Cardiac septum (tissue), 1 donor: ENCODE data around the gene UBE2E2. TPM values are rescaled to one million over a fixed set of nuclear protein-coding genes. Genes with fewer than 3 reads are reported as not detected.

Source experiments
- DNase-seq: peaks from one replicate; pipeline ENCODE4 v3.0.0-alpha.2; 2020; ENCODE audit warnings: low spot score
- intact Hi-C: fragments of 100-400 bp; cut with DNase I; formaldehyde crosslinking; loops from one replicate; pipeline ENCODE4 v1.14.0; 2022
- total RNA-seq: library from RNA; stranded (reverse); fragmentation: NEBNext Ultra II Directional; extraction: Animal tissue kit (Norgen Biotek cat#: 25700); gene quantifications from one replicate; pipeline ENCODE4 v1.2.1, GENCODE V29; 2021
- donor health status: DM: no; HTN: no; CAD: no.

The UBE2E2 gene
- total RNA-seq, 1 donor from 2014 or later: 48.1 TPM

DNA sequence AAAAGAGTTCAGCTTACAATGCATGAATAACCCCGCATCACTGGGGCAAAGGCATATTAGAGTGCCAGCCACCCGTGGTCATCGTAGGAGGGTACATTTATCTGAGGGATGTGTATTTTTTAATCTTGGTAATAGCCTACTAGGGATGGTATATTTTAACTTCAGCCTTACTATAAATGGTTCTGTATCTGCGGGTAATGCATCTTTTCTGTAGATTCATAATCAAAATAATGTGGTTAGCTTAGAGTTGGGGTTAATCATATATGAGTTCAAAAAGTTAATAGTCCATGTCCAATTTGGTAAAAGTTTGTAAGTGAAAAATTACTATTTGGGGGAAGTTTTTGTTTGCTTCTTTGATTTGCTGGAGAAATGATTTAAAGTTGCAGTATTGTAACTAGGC, 339.0 kb downstream of the UBE2E2 start:
- intact Hi-C loops: no loop called here
- DNase-seq: no peak

DNA sequence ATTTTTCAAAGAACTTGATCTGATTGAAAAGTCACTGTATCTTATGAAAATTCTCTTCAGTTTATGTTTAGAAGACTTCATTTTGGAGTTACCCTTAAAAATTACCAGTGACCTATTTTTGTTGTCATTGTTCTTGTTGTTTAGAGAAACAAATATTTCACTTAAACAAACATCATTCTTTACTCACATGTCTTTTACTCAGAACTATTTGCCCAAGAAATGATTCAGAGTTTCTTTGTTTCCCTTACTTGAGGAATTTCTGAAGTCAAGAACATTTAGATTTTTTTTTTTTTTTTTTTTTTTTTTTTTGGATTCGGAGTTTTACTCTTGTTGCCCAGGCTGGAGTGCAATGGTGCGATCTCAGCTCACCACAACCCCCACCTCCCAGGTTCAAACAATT, 343.1 kb downstream of the UBE2E2 start:
- intact Hi-C loops: no loop called here
- DNase-seq: no peak

DNA sequence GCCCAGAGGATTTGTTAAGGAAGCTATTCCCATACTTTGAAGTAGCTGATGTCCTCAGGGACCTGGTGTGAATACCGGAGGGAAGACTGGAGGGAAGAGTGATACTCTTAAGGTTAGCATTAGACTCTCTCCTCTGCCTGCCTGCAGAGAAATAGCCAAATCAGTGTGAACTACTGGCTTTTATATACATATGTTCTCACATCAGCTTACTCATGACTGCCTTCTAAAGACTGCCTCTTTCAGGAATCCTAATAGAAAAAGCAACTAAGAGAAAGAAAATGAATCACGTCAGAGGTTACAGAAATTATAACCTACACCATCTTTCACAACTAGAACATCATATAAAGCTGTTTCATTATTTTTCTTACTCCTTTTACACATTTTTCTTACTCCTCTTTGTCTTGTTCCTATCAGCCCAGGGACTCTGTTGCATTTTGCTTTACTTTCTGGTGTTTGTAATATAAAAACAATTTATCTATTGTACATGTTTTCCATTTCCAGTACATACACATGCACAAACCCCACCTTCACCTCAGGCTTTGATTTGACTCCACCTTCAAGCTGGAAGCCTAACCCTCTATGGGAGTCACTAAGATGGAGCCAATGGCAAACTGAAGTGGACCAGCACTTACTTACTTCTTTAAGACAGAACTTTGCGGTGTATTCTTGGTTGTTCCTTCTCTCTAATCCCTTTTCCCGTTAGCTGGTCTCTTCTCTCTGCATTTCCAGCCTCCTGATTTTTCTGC, 345.0 kb downstream of the UBE2E2 start:
- intact Hi-C loops: no loop called here
- DNase-seq: no peak

DNA sequence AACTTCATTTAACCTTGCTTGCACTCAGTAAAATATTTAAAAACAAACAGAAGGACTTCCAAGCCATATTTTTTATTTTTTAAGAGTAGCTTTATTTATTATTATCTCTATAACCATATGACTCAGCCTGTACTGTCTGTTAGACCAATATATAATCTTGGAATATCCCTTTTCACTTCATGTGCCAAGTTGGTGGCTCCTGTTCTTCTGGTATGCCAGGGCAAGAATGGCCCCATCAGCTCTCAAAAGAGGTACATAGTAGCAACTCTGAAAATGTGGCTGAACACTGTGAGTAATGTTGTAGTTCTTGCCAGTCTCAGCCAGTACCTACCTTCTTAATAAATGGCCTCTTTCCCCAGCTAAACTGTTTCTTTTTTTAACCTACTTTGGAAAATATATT, 345.6 kb downstream of the UBE2E2 start:
- DNase-seq: no peak
- intact Hi-C loops: no loop called here

DNA sequence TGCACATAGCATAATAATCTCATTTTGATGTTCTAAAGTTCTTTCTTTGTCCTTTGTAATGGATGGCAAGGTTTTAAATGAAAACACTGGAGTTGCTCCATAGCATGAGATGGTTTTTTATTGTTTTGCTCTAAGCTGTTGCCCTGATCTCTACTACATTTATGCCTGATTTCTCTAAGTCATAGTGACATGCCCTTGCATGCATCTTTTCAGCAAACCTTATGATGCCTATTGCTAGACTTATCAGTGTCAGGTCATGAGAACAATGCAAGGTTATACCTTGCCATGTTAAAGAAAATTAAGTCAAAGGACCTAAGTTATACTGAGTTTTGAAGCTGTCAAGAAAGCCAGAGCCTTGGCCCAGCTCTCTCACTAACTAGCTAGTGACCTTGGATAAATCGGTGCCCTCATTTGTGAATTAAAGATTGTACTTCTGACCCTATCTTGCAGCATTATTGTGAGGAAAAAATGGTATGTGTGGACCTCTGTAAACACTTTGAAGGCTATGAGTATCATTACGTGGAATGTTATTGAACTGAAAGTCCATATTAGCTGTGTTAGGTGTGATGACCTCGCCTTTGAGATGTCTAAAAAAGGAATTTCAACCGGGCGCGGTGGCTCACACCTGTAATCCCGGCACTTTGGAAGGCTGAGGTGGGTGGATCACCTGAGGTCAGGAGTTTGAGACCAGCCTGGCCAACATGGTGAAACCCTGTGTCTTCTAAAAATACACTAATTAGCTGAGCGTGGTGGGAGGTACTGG, 346.2 kb downstream of the UBE2E2 start:
- DNase-seq: no peak
- intact Hi-C loops: no loop called here

DNA sequence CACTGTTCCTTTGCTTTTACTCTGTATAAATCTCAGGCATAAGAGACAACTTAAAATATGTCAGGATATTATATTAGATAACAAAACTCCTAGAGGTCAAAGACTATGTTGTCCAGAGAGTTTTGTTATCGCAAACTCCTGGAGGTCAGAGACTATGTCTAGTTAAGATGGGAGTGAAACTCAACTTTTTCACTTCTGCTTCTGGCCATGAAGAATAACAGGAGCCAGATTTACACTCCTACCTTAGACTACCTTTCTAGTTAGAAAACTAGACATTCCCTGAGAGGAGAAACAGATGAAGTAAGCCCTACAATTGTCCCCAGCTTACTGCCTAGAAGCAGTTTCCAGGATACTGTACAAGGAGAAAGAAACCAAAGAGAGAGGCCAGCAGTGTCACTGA, 347.3 kb downstream of the UBE2E2 start:
- DNase-seq: no peak
- intact Hi-C loops: no loop called here

DNA sequence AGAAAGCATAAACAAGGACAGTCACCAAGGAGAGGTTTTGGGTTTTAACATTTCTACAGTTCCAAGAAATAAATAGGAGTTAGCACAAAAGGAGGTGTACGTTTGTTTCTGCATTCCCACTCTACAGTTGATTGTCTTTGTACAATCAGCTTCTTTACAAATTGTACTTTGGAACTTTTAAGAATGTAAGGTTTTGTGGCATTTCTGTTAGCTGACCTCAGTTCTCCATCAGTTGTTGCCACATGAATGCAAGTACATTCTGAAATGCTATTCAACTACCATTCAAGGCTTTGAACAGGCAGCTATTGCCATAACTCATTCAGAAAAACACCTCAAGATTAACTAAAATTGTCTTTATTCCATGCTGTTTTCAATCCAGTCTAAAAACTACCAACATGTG, 349.4 kb downstream of the UBE2E2 start:
- intact Hi-C loops: no loop called here
- DNase-seq: no peak

DNA sequence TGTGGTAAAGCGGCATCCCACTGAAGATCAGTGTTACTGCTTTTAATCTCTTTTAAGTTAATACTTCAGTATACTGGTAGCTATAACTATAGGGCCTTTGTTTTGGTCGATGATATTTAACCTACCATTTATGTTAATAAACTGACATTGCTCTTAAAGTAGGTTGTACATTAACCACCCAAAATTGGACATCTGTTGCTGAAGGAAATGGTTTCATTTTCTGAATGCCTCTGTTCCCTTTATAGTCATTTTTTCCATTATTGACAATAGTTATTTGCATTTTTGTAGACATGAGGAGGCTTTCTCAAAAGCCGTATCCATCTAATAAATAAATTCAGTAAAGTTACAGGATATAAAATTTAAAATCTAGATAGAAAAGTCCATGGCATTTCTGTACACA, 350.2 kb downstream of the UBE2E2 start:
- intact Hi-C loops: no loop called here
- DNase-seq: no peak

DNA sequence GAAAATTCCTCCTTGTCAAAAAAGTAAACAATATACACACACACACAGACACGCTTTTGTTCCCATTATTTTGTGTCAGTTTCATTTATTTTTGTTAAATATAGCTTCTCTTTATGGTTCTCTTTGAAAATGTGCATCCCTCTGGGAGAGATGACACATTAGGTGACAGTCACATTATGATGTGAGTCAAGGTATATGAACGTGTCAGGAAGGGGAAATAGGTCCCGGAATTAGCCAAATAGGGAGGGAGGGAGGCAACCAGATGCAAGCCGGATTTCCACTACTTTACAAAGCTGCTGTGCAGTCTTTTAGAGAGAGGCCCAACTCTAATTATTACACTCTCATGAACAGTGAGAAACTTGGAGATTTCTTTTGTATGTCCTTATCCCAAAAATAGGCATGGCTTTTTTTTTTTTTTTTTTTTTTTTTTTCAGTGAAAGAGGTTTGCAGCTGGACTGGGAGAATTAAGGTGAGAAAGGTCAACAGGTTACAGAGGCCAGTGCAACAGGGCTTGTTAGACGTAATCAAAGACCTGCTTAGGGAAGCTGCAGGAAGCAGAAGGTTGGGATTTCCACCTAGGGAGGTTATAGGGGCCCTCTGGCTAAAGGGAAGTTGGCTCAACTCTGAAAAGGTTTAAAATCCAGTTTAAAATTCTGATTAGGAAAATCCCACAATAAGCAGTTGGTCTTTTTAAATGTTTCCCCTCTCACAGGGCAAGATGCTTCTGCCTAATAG, 362.1 kb downstream of the UBE2E2 start:
- DNase-seq: no peak
- intact Hi-C loops: no loop called here

DNA sequence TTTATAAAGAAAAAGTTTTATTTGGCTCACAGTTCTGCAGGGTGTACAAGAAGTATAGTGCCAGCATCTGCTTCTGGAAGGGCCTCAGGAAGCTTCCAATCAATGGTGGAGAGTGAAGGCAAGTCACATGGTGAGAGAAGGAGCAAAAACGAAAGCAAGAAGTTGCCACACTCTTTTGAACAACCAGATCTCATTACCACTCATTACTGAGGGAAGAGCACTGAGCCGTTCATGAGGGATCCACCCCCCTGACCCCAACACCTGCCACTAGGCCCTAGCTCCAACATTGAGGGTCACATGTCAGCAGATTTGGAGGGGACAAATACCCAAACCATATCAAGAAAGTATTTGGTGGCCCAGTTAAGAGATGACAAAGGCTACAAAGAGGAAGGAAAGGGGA, 363.4 kb downstream of the UBE2E2 start:
- intact Hi-C loops: no loop called here
- no peak for DNase-seq

DNA sequence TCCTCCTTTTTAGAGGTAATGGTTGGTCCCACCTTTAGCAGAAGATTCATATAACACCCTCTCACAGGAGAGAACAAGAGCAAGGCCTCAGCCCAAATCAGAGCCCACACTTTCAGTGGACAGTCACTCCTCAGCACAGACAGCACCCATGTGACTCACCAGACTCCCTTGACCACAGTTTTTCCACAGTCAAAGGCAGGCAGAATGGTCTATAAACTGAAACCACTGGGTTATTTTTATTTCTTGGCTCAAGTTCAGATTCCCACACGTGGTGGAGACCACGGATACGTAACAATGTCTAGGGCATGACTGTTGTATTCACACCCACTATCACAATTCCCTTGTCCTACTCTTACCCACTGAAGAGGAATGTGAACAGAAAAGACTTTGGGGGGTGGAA, 364.8 kb downstream of the UBE2E2 start:
- no peak for DNase-seq
- intact Hi-C loops: no loop called here

DNA sequence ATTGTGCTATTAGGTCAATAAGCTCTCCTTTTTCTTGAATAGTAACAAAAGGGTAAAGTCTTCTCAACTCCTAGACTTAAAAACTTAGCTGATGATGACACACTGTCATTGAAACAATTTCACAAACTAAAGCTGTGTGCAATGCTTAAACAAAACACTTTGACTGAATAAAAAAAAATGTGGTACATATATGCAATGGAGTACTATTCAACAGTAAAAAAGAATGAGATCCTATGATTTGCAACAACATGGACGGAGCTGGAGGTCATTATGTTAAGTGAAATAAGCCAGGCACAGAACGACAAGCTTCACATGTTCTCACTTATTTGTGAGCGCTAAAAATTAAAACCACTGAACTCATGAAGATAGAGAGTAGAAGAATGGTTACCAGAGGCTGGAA, 370.7 kb downstream of the UBE2E2 start:
- intact Hi-C loops: no loop called here

DNA sequence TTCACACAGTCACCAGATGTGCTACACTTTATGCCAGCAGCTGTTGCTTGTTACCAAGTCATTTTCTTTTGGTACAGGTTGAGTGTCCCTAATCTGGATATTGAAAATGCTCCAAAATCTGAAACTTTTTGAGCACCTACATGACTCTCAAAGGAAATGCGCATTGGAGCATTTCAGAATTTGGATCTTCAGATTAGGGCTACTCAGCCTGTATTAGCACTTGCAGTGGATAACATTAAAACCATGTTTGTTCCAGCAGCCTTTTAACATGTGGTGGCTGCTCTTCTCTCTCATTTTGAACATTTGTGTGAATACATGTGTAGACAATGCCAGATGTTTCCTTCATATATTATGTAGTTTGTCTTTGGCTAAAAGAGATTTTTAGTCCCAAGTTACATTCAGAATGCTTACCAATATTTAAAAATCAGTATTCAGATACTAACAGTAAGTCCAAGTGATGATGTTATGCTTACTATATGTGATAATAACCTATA, 371.7 kb downstream of the UBE2E2 start:
- DNase-seq: no peak
- intact Hi-C loops: no loop called here

More for the DNA sequence above, 370.7 kb downstream of the UBE2E2 start:
- no peak for DNase-seq

DNA sequence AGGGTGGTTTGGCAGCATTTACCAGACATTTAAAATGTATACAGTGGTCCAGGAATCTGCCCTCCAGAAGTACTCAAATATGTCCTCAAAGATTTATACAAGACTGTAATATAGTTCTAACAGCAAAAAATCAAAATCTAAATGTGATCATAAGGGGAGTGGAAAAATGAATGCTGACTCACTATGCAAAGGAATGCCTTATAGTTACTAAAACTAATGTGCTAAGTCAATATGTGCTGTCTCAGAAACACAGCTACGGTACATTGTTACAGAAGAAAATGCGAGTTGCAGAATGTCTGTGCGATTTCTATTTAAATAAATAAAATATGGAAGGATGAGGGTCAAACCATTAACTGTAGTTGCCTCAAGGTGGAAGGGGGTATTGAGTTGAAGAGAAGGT, 372.6 kb downstream of the UBE2E2 start:
- intact Hi-C loops: no loop called here
- no peak for DNase-seq

DNA sequence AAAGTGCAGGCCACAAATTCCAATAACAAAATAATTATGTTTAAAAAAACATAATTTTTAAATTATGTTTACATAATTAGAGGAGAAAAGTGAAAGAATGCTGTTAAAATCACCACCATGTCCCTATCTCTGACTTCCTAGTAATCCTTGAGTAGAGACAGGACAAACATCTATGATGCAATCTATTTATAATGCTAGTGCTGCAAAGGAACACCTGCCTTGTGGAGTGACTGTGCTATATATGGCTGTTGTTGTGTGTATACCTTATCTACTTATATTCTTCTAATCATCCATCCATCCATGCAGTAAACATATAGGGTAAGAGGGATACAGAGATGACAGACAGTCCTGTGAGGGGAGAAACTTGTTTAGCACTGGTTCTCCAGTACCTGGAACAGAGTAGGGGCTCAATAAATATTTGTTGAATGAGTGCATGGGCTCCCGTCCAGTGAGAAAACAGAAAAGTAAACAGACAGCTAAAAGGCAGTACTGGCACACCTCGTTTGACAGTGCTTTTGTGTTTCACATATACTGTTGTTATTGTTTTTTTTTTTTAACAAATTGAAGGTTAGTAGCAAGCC, 373.3 kb downstream of the UBE2E2 start:
- intact Hi-C loops: no loop called here
- DNase-seq: no peak

DNA sequence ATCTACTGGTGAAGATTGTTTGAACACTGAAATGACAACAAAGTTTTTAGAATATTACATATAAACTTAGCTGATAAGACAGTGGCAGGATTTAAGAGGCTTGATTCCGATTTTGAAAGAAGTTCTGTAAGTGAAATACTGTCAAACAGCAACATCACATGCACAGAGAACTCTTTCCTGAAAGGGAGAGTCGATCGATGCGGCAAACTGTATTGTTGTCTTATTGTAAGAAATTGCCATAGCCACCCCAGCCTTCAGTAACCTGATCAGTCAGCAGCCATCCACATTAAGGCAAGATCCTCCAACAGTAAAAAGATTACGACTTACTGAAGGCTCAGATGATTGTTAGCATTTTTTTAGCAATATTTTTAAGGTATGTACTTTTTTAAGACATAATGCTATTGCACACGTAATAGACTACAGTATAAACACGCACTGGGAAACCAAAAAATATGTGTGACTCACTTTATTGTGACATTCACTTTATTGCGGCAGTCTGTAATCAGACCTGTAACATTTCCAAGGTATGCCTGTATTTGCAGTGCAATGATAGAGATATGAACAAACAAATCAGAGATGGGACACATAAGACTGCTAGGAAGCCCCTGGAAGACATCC, 377.1 kb downstream of the UBE2E2 start:
- DNase-seq: no peak
- intact Hi-C loops: no loop called here

DNA sequence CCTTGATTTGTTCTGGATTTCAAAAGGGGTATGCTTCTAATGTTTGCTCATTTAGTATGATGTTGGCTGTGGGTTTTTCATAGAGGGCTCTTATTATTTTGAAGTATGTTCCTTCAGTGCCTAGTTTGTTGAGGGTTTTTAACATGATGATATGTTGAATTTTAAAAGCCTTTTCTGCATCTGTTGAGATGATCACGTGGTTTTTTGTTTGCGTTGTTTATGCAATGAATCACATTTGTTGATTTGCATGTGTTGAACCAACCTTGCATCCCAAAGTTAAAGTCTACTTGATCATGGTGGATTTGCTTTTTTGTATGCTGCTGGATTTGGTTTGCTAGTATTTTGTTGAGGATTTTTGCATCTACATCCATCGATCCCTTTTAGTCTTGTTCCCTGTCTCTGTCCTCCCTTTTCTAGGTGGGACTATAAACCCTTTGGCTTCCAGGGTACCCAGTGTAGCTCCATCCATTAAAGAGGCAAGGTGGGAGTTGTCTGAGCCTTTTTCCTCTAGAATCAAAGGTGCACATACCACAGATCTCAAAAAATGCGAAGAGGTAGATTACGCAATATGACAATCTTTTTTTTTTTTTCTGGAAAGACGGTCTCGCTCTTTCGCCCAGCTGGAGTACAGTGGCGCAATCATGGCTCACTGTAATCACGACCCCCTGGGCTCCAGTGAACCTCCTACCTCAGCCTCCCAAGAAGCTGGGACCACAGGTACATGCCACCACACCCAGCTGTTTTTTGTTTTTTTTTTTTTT, 381.0 kb downstream of the UBE2E2 start:
- intact Hi-C loops: no loop called here
- DNase-seq: no peak

DNA sequence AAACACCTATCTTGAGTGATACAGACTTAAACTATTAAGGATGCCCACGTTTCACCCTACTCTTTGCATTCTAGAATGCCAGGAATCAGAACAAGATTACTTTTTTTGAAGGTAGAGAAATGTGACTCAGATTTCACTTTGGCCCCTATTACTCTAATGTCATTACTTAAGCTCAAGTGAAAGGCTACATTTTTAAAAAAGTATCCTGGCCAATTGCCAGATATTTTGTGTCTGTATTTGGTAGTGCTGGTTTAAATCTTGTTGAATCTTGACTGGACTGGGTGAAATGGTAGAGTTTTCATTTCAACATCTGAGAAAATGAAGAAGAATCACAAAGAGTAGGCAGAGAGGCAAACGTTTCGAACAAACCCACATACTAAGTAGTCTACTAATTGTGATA, 384.4 kb downstream of the UBE2E2 start:
- no peak for DNase-seq
- intact Hi-C loops: no loop called here

DNA sequence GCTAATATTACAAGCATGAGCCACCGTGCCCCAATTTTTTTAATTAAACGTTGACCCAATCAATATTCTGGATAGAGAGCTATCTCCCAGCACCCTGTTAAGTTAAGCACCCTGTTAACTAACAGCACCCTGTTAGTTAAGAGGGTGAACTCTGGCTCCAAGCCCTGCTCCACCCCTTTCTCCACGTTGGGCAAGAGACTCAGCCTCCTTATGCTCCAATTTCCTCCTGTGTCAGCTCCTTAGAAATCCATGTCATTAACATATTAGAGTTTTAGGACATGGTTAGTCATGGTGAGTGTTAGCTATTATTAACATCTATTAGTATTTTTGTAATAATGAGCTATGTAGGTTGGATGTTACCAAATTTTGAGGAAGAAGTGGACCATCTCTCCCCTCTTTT, 385.4 kb downstream of the UBE2E2 start:
- no peak for DNase-seq
- intact Hi-C loops: no loop called here
